ENCODE data around the gene UGDH. TPM values are rescaled to one million over a fixed set of nuclear protein-coding genes. Genes with fewer than 3 reads are reported as not detected.

UGDH gene
- total and polyA plus RNA-seq, 2 of the 8 experiments (the other 6 are each of a cell fraction or from before 2014, with no cell fraction given), result 32.0 to 128 TPM

DNA sequence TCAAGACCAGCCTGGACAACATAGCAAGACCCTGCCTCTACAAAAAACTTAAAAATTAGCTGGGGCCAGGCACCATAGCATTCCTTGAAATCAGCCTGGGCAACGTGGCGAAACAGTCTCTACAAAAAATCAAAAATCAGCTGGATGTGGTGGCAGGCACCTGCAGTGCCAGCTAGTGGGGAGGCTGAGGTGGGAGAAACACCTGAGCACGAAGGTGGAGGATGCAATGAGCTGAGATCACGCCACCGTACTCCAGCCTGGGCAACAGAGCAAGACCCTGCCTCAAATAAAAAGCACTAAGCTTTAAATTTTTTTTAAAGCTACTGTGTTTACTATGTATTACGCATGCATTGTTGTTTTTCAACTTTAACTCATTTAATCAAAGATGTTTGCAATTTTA lies 71.8 kb downstream of the UGDH start:
- Histone ChIP-seq H3K14ac (ENCODE audit: insufficient read length) (no peak overlapping the region), H3K27me3 (replicated peaks in 1 of 4; ENCODE audit: control insufficient read depth in 3 of 4, extremely low read depth in 1 of 4, insufficient read depth in 3 of 4, low read length in 3 of 4) (no peaks in the 10 kb centered on the region), H2BK20ac (ENCODE audit: low read length) (no peak overlapping the region), H3K4me3 (ENCODE audit: extremely low read depth in 1 of 4, insufficient read depth in 2 of 4, low read depth in 3 of 4, low read length in 4 of 4) (peak overlapping the region in 1 of 4 experiments; percentile 93; a peak in 1 of 8 replicates), H2AK5ac (ENCODE audit: low read depth, low read length) (no peak overlapping the region), H3K27ac (ENCODE audit: low read depth, low read length) (no peak overlapping the region), H3K79me2 (ENCODE audit: control insufficient read depth in 1 of 2, insufficient read depth in 2 of 2, low read length in 2 of 2) (peaks cover 0 to 43% of the 10 kb centered on the region in 2 experiments; a peak in 3 of 4 replicates), H4K8ac (ENCODE audit: extremely low read depth, insufficient read depth, low read length) (no peak overlapping the region), H4K5ac (ENCODE audit: insufficient read length, low read depth, low read length) (no peak overlapping the region), H2BK120ac (replicated peaks; ENCODE audit: low read depth, low read length) (no peak overlapping the region), H2BK12ac (ENCODE audit: low read depth, low read length) (no peak overlapping the region), H3K23ac (ENCODE audit: insufficient read length) (no peak overlapping the region), H4K20me1 (replicated peaks in 1 of 2; ENCODE audit: control insufficient read depth in 1 of 2, insufficient read depth in 2 of 2, low read length in 2 of 2) (peaks cover 8 to 13% of the 10 kb centered on the region in 2 experiments), H3K18ac (ENCODE audit: extremely low read depth, low read length) (no peak overlapping the region), H3K9me3 (ENCODE audit: insufficient read depth in 2 of 2, low read depth in 1 of 2, low read length in 1 of 2) (no peaks in the 10 kb centered on the region), H2BK5ac (ENCODE audit: low read depth, low read length) (no peak overlapping the region), H2BK15ac (ENCODE audit: low read length) (no peak overlapping the region), H3K4me1 (replicated peaks in 1 of 4; ENCODE audit: control insufficient read depth in 3 of 4, insufficient read depth in 4 of 4, low read length in 3 of 4) (peaks cover 0 to 4% (median 2%) of the 10 kb centered on the region in 4 experiments; a peak in 2 of 7 replicates), H3K23me2 (ENCODE audit: low read depth, low read length) (peaks cover 6% of the 10 kb centered on the region; the same call in 1 of the 2 replicates), H2AFZ (ENCODE audit: low read length) (no peak overlapping the region), H3K9ac (replicated peaks in 1 of 4; ENCODE audit: extremely low read depth in 1 of 4, low read depth in 3 of 4, low read length in 3 of 4) (no peak overlapping the region), H3K4ac (replicated peaks; ENCODE audit: insufficient read length, low read depth, low read length) (no peak overlapping the region), H3K36me3 (ENCODE audit: control insufficient read depth in 2 of 4, insufficient read depth in 4 of 4, low read length in 3 of 4) (peaks cover 31 to 75% (median 57%) of the 10 kb centered on the region in 4 experiments), H3K4me2 (ENCODE audit: insufficient read depth in 1 of 2, low read depth in 2 of 2, low read length in 2 of 2) (no peak overlapping the region), H4K91ac (replicated peaks; ENCODE audit: insufficient read length, low read length) (no peak overlapping the region), H3K79me1 (ENCODE audit: low read depth, low read length) (no peaks in the 10 kb centered on the region; the same call in 1 of the 2 replicates), H3K56ac (replicated peaks; ENCODE audit: insufficient read length, low read depth, low read length) (no peak overlapping the region)
- DNase-seq (ENCODE audit: low read depth in 1 of 2, low spot score in 2 of 2) (no peak), FAIRE-seq (no peak)
- POLR2A ChIA-PET (ENCODE audit: partially characterized antibody), result interaction anchor here (0.9 to 6.4 kb wide), 18 partner anchors 7 to 366 kb away, joined by 3 to 133 read pairs (median 4); partner anchors contain the start of genes RFC1 and SMIM14
- TF ChIP-seq SIX5 (IDR thresholded peaks at IDR 0.05; ENCODE audit: low read depth, low read length), result no peak
- no peak for TF ChIP-seq NANOG (IDR thresholded peaks at IDR 0.05; ENCODE audit: insufficient read depth, low read depth, low read length, poor library complexity, severe bottlenecking)
- TF ChIP-seq POLR2AphosphoS5 (IDR thresholded peaks at IDR 0.05; ENCODE audit: low read depth, low read length), result peak; percentile 78; the same call in 1 of the 2 replicates
- CTCF ChIA-PET (ENCODE audit: partially characterized antibody), result interaction anchor here (1.5 kb wide), 1 partner anchor 20 kb away, joined by 3 read pairs; no protein-coding TSS in a partner anchor
- 95% methylated on average over 6 of the region's 6 CpGs; no CpG with 5 or more reads in 1 of the 2 experiments for WGBS, 2 experiments (ENCODE audit: extremely low coverage in 1 of 2, insufficient coverage in 1 of 2, insufficient read length in 1 of 2, insufficient replicate concordance in 2 of 2, low coverage in 1 of 2, low lambda C conversion rate in 2 of 2, missing lambda C conversion rate in 1 of 2)

All from H1 (cell line).